ENCODE measurements around the gene COX11. TPM values are rescaled to one million over a fixed set of nuclear protein-coding genes. Genes with fewer than 3 reads are reported as not detected.
A peak's percentile ranks its signal among the peaks of the same experiment; 100 is the strongest.

Gene COX11
- total and polyA plus RNA-seq, 2 of the 13 experiments (the other 11 are each of a cell fraction or from before 2014, with no cell fraction given) = 103 to 203 TPM

GRCh38 chr17:54969658-54970572, 1.5 kb upstream of the COX11 start (continued):
- TF ChIP-seq PBX2 (CRISPR knock-in tag; IDR thresholded peaks at IDR 0.05) (0 out of 2 replicates have a peak, but pooled peaks have one; percentile 32), TFDP2 (CRISPR knock-in tag; IDR thresholded peaks at IDR 0.05) (no peak), ZNF318 (CRISPR knock-in tag; IDR thresholded peaks at IDR 0.05) (no peak), ZBTB10 (CRISPR knock-in tag; IDR thresholded peaks at IDR 0.05; ENCODE audit: borderline replicate concordance) (no peak), RXRA (CRISPR knock-in tag; IDR thresholded peaks at IDR 0.05) (no peak), ZNF280D (CRISPR knock-in tag; IDR thresholded peaks at IDR 0.05) (peak; percentile 90), GMEB1 (CRISPR knock-in tag; IDR thresholded peaks at IDR 0.05; ENCODE audit: borderline replicate concordance) (no peak)
